HCT116 (cell line): ENCODE measurements around the gene GAK. TPM values are rescaled to one million over a fixed set of nuclear protein-coding genes. Genes with fewer than 3 reads are reported as not detected.
A peak's percentile ranks its signal among the peaks of the same experiment; 100 is the strongest.

Experiments
- ATAC-seq: fragments of 200-7000 bp; cut with Tn5 transposase; 2 replicates; pipeline ENCODE4 v1.9.1; 2020; ENCODE audit warnings: mild to moderate bottlenecking, moderate library complexity
- BruUV-seq: library from RNA; stranded (reverse); fragments of 400-500 nt; replicated peaks from 2 replicates; lab custom pipeline; 2021; lab: Mats Ljungman, UMichigan
- CTCF ChIA-PET: fragments of 300-600 bp; sonication (Branson Sonifier 250); formaldehyde crosslinking; loops from one replicate; lab custom pipeline; 2021; ENCODE audit warnings: antibody characterized with exemption; lab: Charles Lee
- POLR2A ChIA-PET: fragments of 300-600, 350-600 bp; sonication (Branson Sonifier 250); formaldehyde crosslinking; loops from one replicate; lab custom pipeline; 2021; ENCODE audit warnings: antibody characterized with exemption; lab: Charles Lee
- RAD21 ChIA-PET, 2 experiments: fragments of 300-600 bp; sonication (Branson Sonifier 250); formaldehyde crosslinking; loops; one replicate each; lab custom pipeline; 2023; ENCODE audit warnings: low total read pairs in 2 of 2; ENCODE audit not compliant: uncharacterized antibody in 2 of 2, unreplicated experiment in 2 of 2, low non-redundant PET in 1 of 2; lab: Charles Lee
- DNase-seq: peaks from one replicate; pipeline ENCODE4 v3.0.0-alpha.2; 2010; ENCODE audit warnings: low read depth, low spot score
- H2AFZ ChIP-seq: fragments of 200-600 bp; shearing (Covaris generic), sonication (generic); 2 replicates; pipeline ENCODE4 v1.6.1; 2017; ENCODE audit warnings: low read depth, mixed run types, mixed read lengths, antibody characterized with exemption, low read length; ENCODE audit not compliant: poor library complexity, severe bottlenecking
- H3K27ac ChIP-seq: 2 replicates; pipeline ENCODE4 v1.5.1; 2012; ENCODE audit warnings: low read depth, low read length
- H3K27me3 ChIP-seq: fragments of 200-600 bp; sonication (generic); 2 replicates; pipeline ENCODE4 v1.6.1; 2016; ENCODE audit warnings: mixed run types, low read length, mixed read lengths; ENCODE audit not compliant: insufficient read depth
- H3K36me3 ChIP-seq, 2 experiments: fragments of 200-500 bp in 1 of 2; fragments of 200-600 bp in 1 of 2; sonication (Bioruptor generic) in 1 of 2; sonication (generic) in 1 of 2; 2 replicates each; pipeline versions ENCODE4 v1.5.1 to v1.6.1; 2014 to 2016; ENCODE audit warnings: low read length in 2 of 2, inconsistent platforms in 1 of 2, mixed read lengths in 1 of 2, mixed run types in 1 of 2; ENCODE audit not compliant: insufficient read depth in 2 of 2, control insufficient read depth in 1 of 2
- H3K4me1 ChIP-seq, 2 experiments: fragments of 200-600 bp in 1 of 2; sonication (generic) in 1 of 2; 2 replicates each; pipeline versions ENCODE4 v1.5.1 to v1.6.1; 2012 to 2017; ENCODE audit warnings: low read length in 2 of 2, inconsistent platforms in 1 of 2, mild to moderate bottlenecking in 1 of 2, mixed read lengths in 1 of 2, mixed run types in 1 of 2, moderate library complexity in 1 of 2; ENCODE audit not compliant: insufficient read depth in 2 of 2, control insufficient read depth in 1 of 2
- H3K4me2 ChIP-seq: fragments of 200-600 bp; sonication (generic); 2 replicates; pipeline ENCODE4 v1.6.1; 2017; ENCODE audit warnings: mixed run types, low read length, mixed read lengths
- H3K4me3 ChIP-seq, 2 experiments: fragments of 200-600 bp in 1 of 2; sonication (generic) in 1 of 2; replicated peaks in 1 of 2; 2 replicates each; pipeline ENCODE4 v1.5.1; 2011 to 2016; ENCODE audit warnings: low read length in 2 of 2, control low read depth in 1 of 2, low read depth in 1 of 2, mild to moderate bottlenecking in 1 of 2, mixed read lengths in 1 of 2, mixed run types in 1 of 2
- H3K79me2 ChIP-seq: fragments of 200-600 bp; sonication (generic); 2 replicates; pipeline ENCODE4 v1.6.1; 2017; ENCODE audit warnings: mild to moderate bottlenecking, mixed run types, low read length, moderate library complexity, mixed read lengths; ENCODE audit not compliant: insufficient read depth
- H3K9ac ChIP-seq: fragments of 200-600 bp; sonication (generic); 2 replicates; pipeline ENCODE4 v1.6.1; 2016; ENCODE audit warnings: low read length, mixed read lengths
- H3K9me2 ChIP-seq: fragments of 200-600 bp; sonication (generic), shearing (Covaris generic); 2 replicates; pipeline ENCODE4 v1.6.1; 2017; ENCODE audit warnings: mixed run types, mild to moderate bottlenecking, moderate library complexity; ENCODE audit not compliant: insufficient read depth
- H3K9me3 ChIP-seq, 2 experiments: fragments of 200-500 bp in 1 of 2; fragments of 200-600 bp in 1 of 2; sonication (Bioruptor generic) in 1 of 2; sonication (generic) in 1 of 2; 2 replicates each; pipeline ENCODE4 v1.6.1; 2014 to 2017; ENCODE audit warnings: low read length in 2 of 2, mixed read lengths in 2 of 2, inconsistent platforms in 1 of 2, low read depth in 1 of 2, mild to moderate bottlenecking in 1 of 2, mixed run types in 1 of 2, moderate library complexity in 1 of 2; ENCODE audit not compliant: control insufficient read depth in 1 of 2, insufficient read depth in 1 of 2
- H4K20me1 ChIP-seq: fragments of 200-600 bp; sonication (generic), shearing (Covaris generic); 2 replicates; pipeline ENCODE4 v1.6.1; 2017; ENCODE audit warnings: mixed run types, mild to moderate bottlenecking, moderate library complexity; ENCODE audit not compliant: insufficient read depth
- CBX3 ChIP-seq: IDR thresholded peaks from 2 replicates; pipeline ENCODE4 v1.6.1; 2012; ENCODE audit warnings: low read depth
- CTCF ChIP-seq, 3 experiments: fragments of 200-600 bp in 1 of 3; sonication (generic) in 1 of 3; IDR thresholded peaks in 2 of 3; conservative IDR thresholded peaks in 1 of 3; 2 replicates each; pipeline ENCODE4 v1.5.1; 2012 to 2017; ENCODE audit warnings: low read depth in 2 of 3, low read length in 2 of 3, antibody characterized with exemption in 1 of 3, borderline replicate concordance in 1 of 3, control low read depth in 1 of 3, mild to moderate bottlenecking in 1 of 3, mixed read lengths in 1 of 3, mixed run types in 1 of 3, moderate library complexity in 1 of 3; ENCODE audit not compliant: insufficient read depth in 1 of 3
- POLR2AphosphoS5 ChIP-seq: IDR thresholded peaks from 2 replicates; pipeline ENCODE4 v1.6.1; 2011; ENCODE audit warnings: mild to moderate bottlenecking, low read depth, low read length, moderate library complexity
- YY1 ChIP-seq: IDR thresholded peaks from 2 replicates; pipeline ENCODE4 v1.6.1; 2011; ENCODE audit warnings: low read length, low read depth, moderate library complexity, mild to moderate bottlenecking; ENCODE audit not compliant: insufficient replicate concordance; ENCODE audit errors: extremely low read depth
- intact Hi-C: fragments of 100-400 bp; cut with micrococcal nuclease; formaldehyde crosslinking; loops from 2 replicates; pipeline ENCODE4 v1.10.0; 2022
- total RNA-seq: library from RNA; stranded (reverse); gene quantifications from one replicate; pipeline ENCODE4 v1.2.1, GENCODE V29; 2021; ENCODE audit not compliant: unreplicated experiment

GAK gene
- total RNA-seq, 1 experiment from 2014 or later = 123 TPM

- ChIA-PET POLR2A (no interaction called here), CTCF (no interaction called here), RAD21 (interaction anchor here (0.6 to 1.6 kb wide), 2 partner anchors 24 to 138 kb away, joined by 4 read pairs; partner anchors contain the start of genes CPLX1 (in 1 of the 2) and IDUA (in 1 of the 2))
- Histone ChIP-seq H3K4me1 (peaks cover 5 to 20% of the 10 kb centered on the region in 2 experiments; a peak in 3 of 4 replicates), H4K20me1 (no peaks in the 10 kb centered on the region), H3K4me3 (peak overlapping the region; percentile 64 to 72), H3K79me2 (no peaks in the 10 kb centered on the region; the same call in 1 of the 2 replicates), H3K9me2 (no peaks in the 10 kb centered on the region), H3K27ac (peak overlapping the region; percentile 74), H3K9me3 (no peaks in the 10 kb centered on the region), H3K36me3 (no peaks in the 10 kb centered on the region), H3K4me2 (peak overlapping the region; percentile 89), H3K9ac (peak overlapping the region; percentile 74), H2AFZ (no peak overlapping the region), H3K27me3 (no peaks in the 10 kb centered on the region)
- no TSS peak for BruUV-seq
- no peak for DNase-seq
- intact Hi-C loops = no loop called here
- peak; percentile 52 for ATAC-seq
- TF ChIP-seq CBX3 (no peak), POLR2AphosphoS5 (peak; percentile 5; the same call in 1 of the 2 replicates), YY1 (no peak), CTCF (IDR thresholded peaks at IDR 0.05 in 2 of 3, conservative IDR thresholded peaks at IDR 0.05 in 1 of 3; ENCODE audit: borderline replicate concordance in 1 of 3, insufficient read depth in 1 of 3, low read depth in 2 of 3, low read length in 2 of 3) (0 out of 6 replicates have a peak, but pooled peaks of 1 of the 3 experiments have one; percentile 10)
- TF ChIP-seq, all 23 proteins: peak for 2
Observed at GRCh38 chr4:963276-964225, 31.4 kb upstream of the GAK start.
